Measurements from ENCODE around the gene CISH.
A peak's percentile ranks its signal among the peaks of the same experiment; 100 is the strongest.

The CISH gene

GRCh38 chr3:50562861-50563260 is 48.7 kb downstream of the CISH start:
- no peak overlapping the region for H3K4me3 ChIP-seq (ENCODE audit: control insufficient read depth, low read depth, low read length)
- DNase-seq (ENCODE audit: low read depth) = peak; percentile 45
- peak; percentile 20 for TF ChIP-seq CTCF (IDR thresholded peaks at IDR 0.05; ENCODE audit: control insufficient read depth, insufficient read depth, low read depth, low read length, missing control alignments)

- no peak overlapping the region for H3K4me3 ChIP-seq (ENCODE audit: control insufficient read depth, low read depth, low read length)
- TF ChIP-seq CTCF (IDR thresholded peaks at IDR 0.05; ENCODE audit: control insufficient read depth, insufficient read depth, low read depth, low read length, missing control alignments) = no peak
- DNase-seq (ENCODE audit: low read depth) = no peak
These were observed 51.9 kb downstream of the CISH start for GRCh38 chr3:50559702-50560101.

DNA sequence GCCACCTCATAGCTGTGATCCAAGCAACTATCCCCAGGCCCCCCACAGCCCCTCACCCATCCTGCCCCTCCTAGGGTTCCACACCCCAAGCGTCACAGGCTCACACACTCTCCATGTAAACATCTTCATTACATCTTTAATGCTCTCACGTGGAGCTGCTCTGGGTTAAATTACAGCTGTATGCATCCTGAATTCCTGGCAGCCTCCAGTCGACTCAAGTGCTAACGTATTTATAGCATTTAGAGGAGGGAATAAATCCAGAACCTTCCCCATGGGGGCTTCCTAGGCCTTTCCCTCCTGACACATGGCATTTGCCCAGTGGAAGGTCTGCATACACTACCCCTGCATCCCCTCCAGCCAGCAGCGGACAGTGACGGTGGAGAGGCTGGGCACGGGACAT is 53.7 kb downstream of the CISH start:
- no peak overlapping the region for H3K4me3 ChIP-seq (ENCODE audit: control insufficient read depth, low read depth, low read length)
- no peak for TF ChIP-seq CTCF (IDR thresholded peaks at IDR 0.05; ENCODE audit: control insufficient read depth, insufficient read depth, low read depth, low read length, missing control alignments)
- DNase-seq (ENCODE audit: low read depth) = no peak

DNA sequence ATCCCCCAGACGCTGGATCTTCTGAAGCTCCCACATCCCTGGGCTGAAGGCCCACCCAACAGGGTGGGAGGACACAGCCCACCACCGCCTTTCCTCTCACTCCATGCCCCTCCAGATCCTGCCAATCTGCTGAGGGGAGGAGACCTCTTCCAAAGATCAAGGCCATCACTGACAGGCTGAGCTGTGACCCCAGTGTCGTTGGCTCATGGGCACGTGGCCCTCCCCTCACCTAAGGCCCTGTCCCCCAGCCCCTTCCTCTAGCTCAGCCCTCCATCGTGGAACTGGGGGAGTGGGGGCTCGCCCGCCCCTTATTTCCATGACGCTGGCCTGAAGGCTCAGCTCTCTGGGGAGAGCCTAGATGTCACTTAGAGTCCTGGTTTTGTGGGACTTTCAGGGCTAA is 54.5 kb downstream of the CISH start:
- H3K4me3 ChIP-seq (ENCODE audit: control insufficient read depth, low read depth, low read length) = no peak overlapping the region
- TF ChIP-seq CTCF (IDR thresholded peaks at IDR 0.05; ENCODE audit: control insufficient read depth, insufficient read depth, low read depth, low read length, missing control alignments) = no peak
- DNase-seq (ENCODE audit: low read depth) = no peak
